ENCODE data around the gene SNX17.
A peak's percentile ranks its signal among the peaks of the same experiment; 100 is the strongest.

Gene SNX17

DNA sequence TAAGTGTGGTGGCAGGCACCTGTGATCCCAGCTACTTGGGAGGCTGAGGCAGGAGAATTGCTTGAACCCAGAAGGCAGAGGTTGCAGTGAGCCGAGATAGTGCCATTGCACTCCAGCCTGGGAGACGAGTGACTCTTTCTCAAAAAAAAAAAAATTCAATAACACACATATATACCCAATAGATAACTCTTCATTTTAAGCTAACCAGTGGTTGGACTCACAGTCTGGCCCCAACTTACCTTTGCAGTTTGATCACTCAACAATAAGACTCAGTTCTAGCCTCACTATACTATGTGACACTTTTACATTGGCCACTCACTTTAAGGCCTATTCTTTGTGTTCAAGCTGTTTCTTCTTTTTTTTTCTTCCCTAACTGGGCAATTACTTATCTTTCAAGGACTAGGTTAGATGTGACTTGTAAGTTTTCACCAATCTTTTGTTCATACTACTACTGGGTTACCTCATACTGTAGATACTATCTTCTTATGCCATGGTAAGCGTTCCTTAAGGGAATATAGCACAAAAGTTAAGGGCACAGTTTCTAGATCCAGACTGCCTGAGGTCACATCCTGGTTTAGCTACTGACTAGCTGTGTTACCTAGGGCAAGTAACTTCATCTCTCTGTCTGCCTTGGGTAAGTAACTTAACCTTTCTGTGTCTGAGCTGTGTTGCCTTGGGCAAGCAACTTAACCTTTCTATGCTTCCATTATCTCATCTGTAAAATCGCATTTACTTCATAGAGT is 7.6 kb upstream of the SNX17 start:
- no peak for DNase-seq (ENCODE audit: low read depth in 4 of 4, low spot score in 1 of 4)

DNA sequence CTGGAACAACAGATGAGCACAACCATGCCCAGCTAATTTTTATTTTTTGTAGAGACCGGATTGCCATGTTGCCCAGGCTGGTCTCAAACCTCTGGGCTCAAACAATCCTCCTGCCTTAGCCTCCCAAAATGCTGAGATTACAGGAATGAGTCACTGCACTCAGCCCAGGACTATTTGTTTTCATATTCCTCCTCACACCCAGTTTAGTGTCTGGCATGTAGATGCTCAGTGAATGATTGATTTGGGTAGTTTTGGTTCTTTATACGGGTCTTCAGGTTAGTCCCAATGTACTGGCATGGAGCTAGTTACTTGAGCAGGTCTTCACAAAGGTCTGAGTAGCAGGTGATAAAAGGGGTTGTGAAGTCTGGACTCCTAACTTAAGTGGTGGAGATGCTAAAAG is 6.5 kb upstream of the SNX17 start:
- no peak for DNase-seq (ENCODE audit: low read depth in 4 of 4, low spot score in 1 of 4)

DNA sequence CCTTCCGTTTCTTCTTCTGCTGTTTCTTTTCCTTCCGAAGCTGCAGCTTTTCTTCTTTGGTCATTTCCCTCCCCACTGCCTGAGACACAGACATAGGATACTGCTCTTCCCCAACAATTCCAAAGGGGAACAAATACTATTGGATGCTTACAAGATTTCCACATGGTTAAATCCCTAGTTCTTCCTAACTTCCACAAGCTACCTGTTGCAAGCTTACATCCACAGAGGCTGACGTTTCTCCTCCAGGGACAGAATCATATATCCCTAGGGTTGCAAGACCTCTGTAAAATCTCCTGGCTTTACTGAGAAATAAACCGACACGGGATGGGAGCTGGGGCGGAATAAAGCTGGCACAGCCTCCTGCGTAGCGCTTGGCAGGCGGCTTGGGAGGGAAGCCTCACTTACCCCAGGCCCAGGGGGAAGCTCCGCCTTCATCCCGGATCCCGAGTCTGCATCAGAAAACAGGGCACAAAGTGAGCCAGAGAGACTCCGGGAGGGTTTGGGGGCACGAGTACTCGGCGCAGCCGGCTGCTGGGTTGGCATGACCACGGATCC is 868 bp upstream of the SNX17 start:
- DNase-seq (ENCODE audit: low read depth in 4 of 4, low spot score in 1 of 4), result peak in 1 of 4 experiments; percentile 21

- no peak for DNase-seq (ENCODE audit: low read depth in 4 of 4, low spot score in 1 of 4)
Measured at GRCh38 chr2:27370816-27371620, 602 bp downstream of the SNX17 start.

- DNase-seq (ENCODE audit: low read depth in 4 of 4, low spot score in 1 of 4), result no peak
Measured at GRCh38 chr2:27372937-27373336, 2.5 kb downstream of the SNX17 start.

DNA sequence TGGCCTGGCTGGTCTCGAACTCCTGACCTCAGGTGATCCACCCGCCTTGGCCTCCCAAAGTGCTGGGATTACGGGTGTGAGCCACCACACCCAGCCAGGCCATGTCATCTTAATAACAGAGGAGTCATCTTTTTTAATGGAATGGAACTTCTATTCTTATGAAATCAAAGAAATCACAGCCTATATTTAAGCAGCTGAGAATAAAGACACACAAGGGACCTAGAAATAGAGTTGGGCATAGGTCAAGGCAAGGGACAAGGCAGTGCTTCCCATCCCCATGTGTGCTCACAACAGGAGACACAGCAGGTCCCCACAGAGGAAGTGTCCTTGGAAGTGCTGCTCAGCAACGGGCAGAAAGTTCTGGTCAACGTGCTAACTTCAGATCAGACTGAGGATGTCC is 3.2 kb downstream of the SNX17 start:
- DNase-seq (ENCODE audit: low read depth in 4 of 4, low spot score in 1 of 4), result no peak

- no peak for DNase-seq (ENCODE audit: low read depth in 4 of 4, low spot score in 1 of 4)
Measured at GRCh38 chr2:27375513-27376099, 5.2 kb downstream of the SNX17 start.

- no peak for DNase-seq (ENCODE audit: low read depth in 4 of 4, low spot score in 1 of 4)
Measured at GRCh38 chr2:27376151-27376865, 5.9 kb downstream of the SNX17 start.

DNA sequence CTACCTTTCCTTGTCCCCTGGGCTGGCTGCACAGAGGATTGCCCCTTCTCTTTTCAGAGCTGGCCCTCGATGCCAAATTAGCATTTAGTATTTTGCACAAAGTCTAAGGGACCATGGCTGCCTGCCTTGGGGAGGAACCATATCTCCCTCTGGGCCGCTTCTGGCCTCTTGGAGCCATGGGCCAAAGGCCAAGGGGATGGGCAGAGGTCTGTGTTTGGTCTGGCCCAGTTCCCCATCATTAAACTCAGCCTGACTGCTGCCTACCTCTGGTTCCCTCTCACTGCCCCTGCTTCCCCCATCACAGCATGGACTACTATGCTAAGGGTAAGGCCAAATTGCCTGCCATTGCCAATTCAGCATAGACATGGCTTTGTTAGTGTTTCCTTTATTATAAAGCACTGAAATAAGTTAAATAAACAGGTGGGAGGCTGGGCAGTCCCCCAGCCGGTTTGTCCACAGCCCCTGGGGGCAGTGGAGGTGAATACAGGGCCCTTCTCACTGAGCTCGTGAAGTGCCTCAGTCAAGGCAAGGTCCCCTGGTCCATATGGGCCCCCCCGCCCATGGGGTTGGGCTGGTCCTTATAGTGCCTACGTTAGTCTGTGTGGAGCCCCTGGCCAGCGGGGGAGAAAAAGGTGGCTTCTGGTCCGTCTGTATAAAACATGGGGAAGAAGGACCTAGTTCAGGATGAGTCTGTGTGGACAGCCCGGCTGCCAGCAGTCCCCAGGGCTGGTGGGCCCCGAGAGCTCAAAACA is 6.6 kb downstream of the SNX17 start:
- no peak for DNase-seq (ENCODE audit: low read depth in 4 of 4, low spot score in 1 of 4)

GRCh38 chr2:27377618-27378095 is 7.2 kb downstream of the SNX17 start:
- no peak for DNase-seq (ENCODE audit: low read depth in 4 of 4, low spot score in 1 of 4)

- no peak for DNase-seq (ENCODE audit: low read depth in 4 of 4, low spot score in 1 of 4)
Measured at GRCh38 chr2:27378096-27378808, 7.8 kb downstream of the SNX17 start.

GRCh38 chr2:27378809-27379290 is 8.4 kb downstream of the SNX17 start:
- no peak for DNase-seq (ENCODE audit: low read depth in 4 of 4, low spot score in 1 of 4)

- no peak for DNase-seq (ENCODE audit: low read depth in 4 of 4, low spot score in 1 of 4)
Measured at GRCh38 chr2:27379383-27379835, 9.0 kb downstream of the SNX17 start.

GRCh38 chr2:27379836-27380625 is 9.6 kb downstream of the SNX17 start:
- DNase-seq (ENCODE audit: low read depth in 4 of 4, low spot score in 1 of 4), result no peak

DNA sequence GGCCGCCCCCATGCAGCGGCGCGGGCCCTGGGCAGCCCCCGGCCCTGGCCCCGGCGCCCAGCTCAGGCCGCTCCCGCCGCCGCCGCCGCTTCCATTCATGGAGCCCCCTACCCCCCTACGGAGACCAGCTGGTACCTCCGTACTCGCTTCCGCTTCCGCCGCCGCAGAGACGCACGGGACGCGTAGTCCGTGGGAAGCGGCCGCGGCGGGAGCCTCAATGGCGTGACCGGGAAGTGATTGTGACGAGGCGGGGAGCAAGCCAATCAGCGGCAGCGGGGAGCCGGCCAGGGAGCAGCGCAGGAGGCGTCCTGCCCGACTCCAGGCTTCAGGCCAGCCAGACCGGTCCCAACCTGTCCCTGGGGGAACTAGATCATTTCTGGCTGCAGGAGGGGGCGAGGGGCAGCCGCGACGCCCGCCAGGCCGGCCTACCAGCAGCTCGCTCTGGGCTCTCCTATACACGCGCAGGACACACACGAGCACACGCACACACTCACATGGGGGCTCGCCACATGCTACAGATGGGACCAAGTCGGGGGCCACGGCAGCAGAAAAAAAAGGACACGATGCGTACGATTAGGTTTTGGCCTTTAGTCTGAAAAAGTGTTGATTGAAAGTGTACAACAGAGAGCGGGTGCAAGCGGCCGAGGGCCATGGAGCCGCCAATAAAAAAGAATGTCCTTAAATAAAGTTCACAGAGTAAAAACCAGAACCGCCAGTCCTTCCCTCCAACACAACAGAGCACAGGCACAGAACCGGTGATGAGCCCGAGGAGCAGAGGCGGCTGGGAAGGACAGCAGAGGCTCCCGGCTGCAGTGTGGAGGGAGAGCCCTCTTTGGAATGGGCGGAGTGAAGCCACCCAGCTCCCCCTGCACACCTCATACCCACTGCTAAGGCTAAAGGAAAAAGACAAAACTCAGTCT is 10.5 kb downstream of the SNX17 start, which contains the start of gene ZNF513:
Gene ZNF513 (minus strand): TSS at position 109 of the 920 bp plus-strand sequence. CDS start 208 bp downstream, outside the sequence.
- DNase-seq (ENCODE audit: low read depth in 4 of 4, low spot score in 1 of 4), result peak; percentile 66 to 85 (median 76)

DNA sequence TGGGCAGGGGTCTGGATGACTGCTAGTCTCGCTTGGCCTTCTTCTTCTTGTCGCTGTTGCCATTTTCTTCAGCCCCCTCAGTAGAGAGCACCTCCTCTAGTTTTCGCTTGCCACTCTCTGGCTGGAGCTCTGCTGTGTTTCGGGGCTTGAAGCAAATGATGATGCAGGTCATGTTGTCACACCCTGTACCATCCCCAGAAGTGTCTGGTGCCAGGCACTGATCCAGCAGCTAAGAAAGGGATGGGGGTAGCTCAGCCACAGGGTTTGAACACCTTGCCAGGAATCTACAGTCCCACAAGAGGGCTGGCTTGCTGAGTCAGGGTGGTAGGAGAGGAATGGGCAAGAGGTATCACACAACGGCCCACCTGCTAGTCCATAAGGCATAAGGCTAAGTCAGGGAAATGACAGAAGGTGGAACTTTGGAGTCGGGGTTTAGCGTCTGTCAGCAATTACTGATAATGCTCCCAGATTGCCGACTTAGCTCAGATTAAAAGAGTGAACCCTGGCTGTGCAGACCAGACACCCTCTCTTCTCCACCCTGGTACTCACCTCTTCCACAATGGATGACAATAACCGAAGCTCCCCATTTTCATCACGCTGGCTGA is 11.3 kb downstream of the SNX17 start:
- no peak for DNase-seq (ENCODE audit: low read depth in 4 of 4, low spot score in 1 of 4)
